ENCODE results near the gene ALG6. TPM values are rescaled to one million over a fixed set of nuclear protein-coding genes. Genes with fewer than 3 reads are reported as not detected.

ALG6 gene
- total and polyA plus RNA-seq, 3 donors from 2014 or later, result 7.8 to 10.0 (median 9.9) TPM

DNA sequence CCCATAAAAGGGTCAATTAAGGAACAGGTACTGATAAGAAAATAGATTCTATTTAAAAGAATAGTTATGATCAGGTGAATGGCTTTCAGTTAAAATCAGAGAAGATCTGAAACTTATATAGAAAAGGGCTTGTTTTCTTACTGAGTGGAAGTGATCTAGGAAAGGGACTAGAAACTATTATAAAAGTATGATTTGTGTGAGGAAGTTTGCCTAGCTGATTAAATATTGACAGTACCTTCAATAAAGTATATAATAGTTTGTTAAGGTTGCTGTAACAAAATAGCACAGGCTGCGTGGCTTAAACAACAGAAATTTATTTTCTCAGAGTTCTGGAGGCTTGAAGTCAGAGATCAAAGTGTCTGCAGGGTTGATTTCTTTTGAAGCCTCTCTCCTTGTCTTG lies 5.4 kb upstream of the ALG6 start:
- H3K36me3 ChIP-seq (ENCODE audit: low read depth, missing control alignments), result no peaks in the 10 kb centered on the region
- peaks cover 5% of the 10 kb centered on the region for H3K4me1 ChIP-seq
- no peaks in the 10 kb centered on the region for H3K9me3 ChIP-seq
- no peak for DNase-seq
- intact Hi-C loops (cut with DNase I; ENCODE audit: low total_unique reads), result no loop called here
- 78 to 84% methylated on average over 1 of the region's 1 CpG for WGBS, 2 donors
- TF ChIP-seq, protein P1, sequence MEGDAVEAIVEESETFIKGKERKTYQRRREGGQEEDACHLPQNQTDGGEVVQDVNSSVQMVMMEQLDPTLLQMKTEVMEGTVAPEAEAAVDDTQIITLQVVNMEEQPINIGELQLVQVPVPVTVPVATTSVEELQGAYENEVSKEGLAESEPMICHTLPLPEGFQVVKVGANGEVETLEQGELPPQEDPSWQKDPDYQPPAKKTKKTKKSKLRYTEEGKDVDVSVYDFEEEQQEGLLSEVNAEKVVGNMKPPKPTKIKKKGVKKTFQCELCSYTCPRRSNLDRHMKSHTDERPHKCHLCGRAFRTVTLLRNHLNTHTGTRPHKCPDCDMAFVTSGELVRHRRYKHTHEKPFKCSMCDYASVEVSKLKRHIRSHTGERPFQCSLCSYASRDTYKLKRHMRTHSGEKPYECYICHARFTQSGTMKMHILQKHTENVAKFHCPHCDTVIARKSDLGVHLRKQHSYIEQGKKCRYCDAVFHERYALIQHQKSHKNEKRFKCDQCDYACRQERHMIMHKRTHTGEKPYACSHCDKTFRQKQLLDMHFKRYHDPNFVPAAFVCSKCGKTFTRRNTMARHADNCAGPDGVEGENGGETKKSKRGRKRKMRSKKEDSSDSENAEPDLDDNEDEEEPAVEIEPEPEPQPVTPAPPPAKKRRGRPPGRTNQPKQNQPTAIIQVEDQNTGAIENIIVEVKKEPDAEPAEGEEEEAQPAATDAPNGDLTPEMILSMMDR (IDR thresholded peaks at IDR 0.05), result no peak
- no peak for TF ChIP-seq POLR2A (IDR thresholded peaks at IDR 0.05)
- H3K27ac ChIP-seq, result no peak overlapping the region
- H3K27me3 ChIP-seq, result no peaks in the 10 kb centered on the region
- no peak overlapping the region for H3K4me3 ChIP-seq

DNA sequence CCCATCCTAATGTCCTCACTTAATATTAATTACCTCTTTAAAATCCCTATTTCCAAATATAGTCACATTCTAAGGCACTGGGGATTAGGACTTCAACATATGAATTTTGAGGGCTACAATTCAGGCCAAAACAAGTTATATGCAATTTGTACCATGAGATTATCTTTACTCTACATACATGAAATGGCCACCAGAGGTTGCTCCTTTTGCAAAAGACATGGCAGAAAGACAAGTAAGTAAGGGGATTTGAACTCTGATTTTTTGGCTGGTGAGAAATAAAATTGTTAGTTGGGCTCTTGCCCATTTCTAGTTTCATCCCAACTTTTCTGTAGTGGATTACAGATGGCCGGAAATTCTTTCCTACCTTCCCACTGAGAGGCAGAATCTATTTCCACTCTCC lies 4.8 kb upstream of the ALG6 start:
- no peak overlapping the region for H3K4me3 ChIP-seq
- H3K9me3 ChIP-seq, result no peaks in the 10 kb centered on the region
- 85 to 93% methylated on average over 1 of the region's 1 CpG for WGBS, 2 donors
- no peak for DNase-seq
- intact Hi-C loops (cut with DNase I; ENCODE audit: low total_unique reads), result no loop called here
- TF ChIP-seq POLR2A (IDR thresholded peaks at IDR 0.05), result no peak
- TF ChIP-seq, protein P1 (IDR thresholded peaks at IDR 0.05), result no peak
- H3K4me1 ChIP-seq, result peaks cover 5% of the 10 kb centered on the region
- no peaks in the 10 kb centered on the region for H3K27me3 ChIP-seq
- no peaks in the 10 kb centered on the region for H3K36me3 ChIP-seq (ENCODE audit: low read depth, missing control alignments)
- H3K27ac ChIP-seq, result no peak overlapping the region

DNA sequence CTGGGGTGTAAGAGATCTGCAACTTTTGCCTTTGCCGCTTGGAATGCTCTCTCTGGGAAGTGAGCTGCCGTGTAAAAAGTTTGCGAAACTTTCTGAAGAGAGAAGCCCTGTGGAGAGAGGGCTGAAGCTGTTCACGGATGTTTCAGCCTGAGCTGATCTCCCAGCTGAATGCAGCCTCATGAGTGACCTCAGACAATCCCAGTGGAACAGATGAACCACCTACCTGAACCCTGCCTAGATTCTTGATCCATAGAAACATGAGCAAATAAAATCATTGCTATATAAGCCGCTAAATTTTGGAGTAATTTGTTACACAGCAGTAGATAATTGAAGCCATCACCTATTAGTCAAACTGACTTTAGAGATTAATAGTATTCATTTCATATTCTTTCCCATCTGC lies 4.4 kb upstream of the ALG6 start:
- Histone ChIP-seq H3K9me3 (no peaks in the 10 kb centered on the region), H3K27me3 (no peaks in the 10 kb centered on the region), H3K4me1 (peaks cover 5% of the 10 kb centered on the region), H3K27ac (no peak overlapping the region), H3K36me3 (ENCODE audit: low read depth, missing control alignments) (no peaks in the 10 kb centered on the region), H3K4me3 (no peak overlapping the region)
- TF ChIP-seq, protein P1 (IDR thresholded peaks at IDR 0.05), result no peak
- no peak for TF ChIP-seq POLR2A (IDR thresholded peaks at IDR 0.05)
- DNase-seq, result no peak
- 73 to 93% methylated on average over 5 of the region's 5 CpGs for WGBS, 2 donors
- intact Hi-C loops (cut with DNase I; ENCODE audit: low total_unique reads), result no loop called here

DNA sequence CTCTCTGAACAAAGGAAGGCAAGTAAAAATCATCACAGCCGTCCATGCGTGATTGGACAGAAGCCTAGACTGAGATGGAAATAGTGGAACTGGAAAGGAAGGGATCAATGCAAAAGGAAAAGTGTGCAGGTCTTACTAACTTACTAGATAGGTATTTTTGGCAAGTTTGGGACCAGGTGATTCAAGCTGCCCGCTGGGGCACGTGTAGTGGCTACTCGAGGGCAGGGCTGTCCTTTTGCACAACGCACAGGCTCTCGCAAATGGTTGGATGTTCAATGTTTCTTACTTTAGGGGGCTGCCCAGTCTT lies 566 bp upstream of the ALG6 start:
- TF ChIP-seq, protein P1 (IDR thresholded peaks at IDR 0.05), result no peak
- no peak for TF ChIP-seq POLR2A (IDR thresholded peaks at IDR 0.05)
- H3K4me1 ChIP-seq, result peaks cover 9% of the 10 kb centered on the region
- no peaks in the 10 kb centered on the region for H3K27me3 ChIP-seq
- H3K9me3 ChIP-seq, result no peaks in the 10 kb centered on the region
- WGBS, 2 donors, result 64 to 65% methylated on average over 7 of the region's 7 CpGs
- H3K27ac ChIP-seq, result peak overlapping the region; percentile 60 to 64
- peak overlapping the region; percentile 83 to 87 for H3K4me3 ChIP-seq
- intact Hi-C loops (cut with DNase I; ENCODE audit: low total_unique reads), result no loop called here
- no peak for DNase-seq
- H3K36me3 ChIP-seq (ENCODE audit: low read depth, missing control alignments), result no peaks in the 10 kb centered on the region

DNA sequence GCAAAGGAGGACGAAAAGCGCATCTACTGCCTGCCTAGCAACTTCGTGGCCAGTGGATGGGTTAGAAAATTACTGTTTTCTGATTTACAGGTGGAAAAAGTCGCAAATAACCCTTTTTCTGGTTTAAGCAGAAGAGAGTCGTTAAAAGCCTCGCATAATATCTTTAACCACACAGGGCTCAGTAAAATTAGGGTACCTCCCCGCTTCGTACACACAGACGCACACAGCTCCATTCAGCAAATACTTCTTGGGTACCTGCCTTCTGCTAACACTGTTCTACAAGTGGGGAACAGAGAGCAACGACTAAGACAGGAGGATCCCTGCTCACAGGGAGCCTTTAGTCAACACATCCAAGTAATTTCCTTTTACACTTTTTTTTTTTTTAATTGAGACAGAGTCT lies 704 bp downstream of the ALG6 start:
- intact Hi-C loops (cut with DNase I; ENCODE audit: low total_unique reads), result no loop called here
- TF ChIP-seq, protein P1 (IDR thresholded peaks at IDR 0.05), result no peak
- TF ChIP-seq POLR2A (IDR thresholded peaks at IDR 0.05), result no peak
- Histone ChIP-seq H3K27me3 (no peaks in the 10 kb centered on the region), H3K36me3 (ENCODE audit: low read depth, missing control alignments) (no peaks in the 10 kb centered on the region), H3K4me1 (peaks cover 9% of the 10 kb centered on the region), H3K9me3 (no peaks in the 10 kb centered on the region), H3K27ac (peak overlapping the region; percentile 49 to 64), H3K4me3 (peak overlapping the region; percentile 83 to 87)
- WGBS, 2 donors, result 1 to 3% methylated on average over 10 of the region's 10 CpGs
- DNase-seq, result no peak
